Endothelial cell of umbilical vein (primary cell): ENCODE data around the gene SGTA. TPM values are rescaled to one million over a fixed set of nuclear protein-coding genes. Genes with fewer than 3 reads are reported as not detected.

Source experiments
- BruUV-seq: library from RNA; stranded (reverse); fragments of 400-500 nt; replicated peaks from 2 replicates; lab custom pipeline; 2021; lab: Mats Ljungman, UMichigan
- CTCF ChIA-PET: fragments of 300-600, 350-600 bp; sonication (Branson Sonifier 250); formaldehyde crosslinking; loops from one replicate; lab custom pipeline; 2021; ENCODE audit warnings: antibody characterized with exemption, inconsistent platforms; lab: Charles Lee
- POLR2A ChIA-PET: fragments of 300-600, 350-600 bp; sonication (Branson Sonifier 250); formaldehyde crosslinking; loops from one replicate; lab custom pipeline; 2021; ENCODE audit warnings: antibody characterized with exemption, inconsistent platforms; lab: Charles Lee
- DNase-seq: peaks from one replicate; pipeline ENCODE4 v3.0.0-alpha.2; 2011; ENCODE audit warnings: low read depth, low spot score
- FAIRE-seq: peaks from 2 replicates; lab custom pipeline; 2011; peaks lifted over from hg19 to GRCh38; lab: Jason Lieb, UNC
- H2AFZ ChIP-seq: 2 replicates; pipeline ENCODE4 v1.6.0; 2012; ENCODE audit warnings: low read depth, low read length, control low read depth, inconsistent platforms
- H3K27ac ChIP-seq: 2 replicates; pipeline ENCODE4 v1.5.1; 2011; ENCODE audit warnings: low read depth, mild to moderate bottlenecking, control low read depth, low read length, moderate library complexity; ENCODE audit not compliant: insufficient read depth
- H3K27me3 ChIP-seq, 2 experiments: 2 replicates each; pipeline versions ENCODE4 v1.6.0 to v1.6.1; 2011; ENCODE audit warnings: low read length in 2 of 2, mixed read lengths in 1 of 2; ENCODE audit not compliant: control insufficient read depth in 2 of 2, insufficient read depth in 2 of 2
- H3K36me3 ChIP-seq, 2 experiments: 2 replicates in 1 of 2; 3 replicates in 1 of 2; pipeline ENCODE4 v1.5.1; 2011; ENCODE audit warnings: low read length in 2 of 2, mild to moderate bottlenecking in 1 of 2, moderate library complexity in 1 of 2; ENCODE audit not compliant: control insufficient read depth in 2 of 2, insufficient read depth in 2 of 2; ENCODE audit errors: extremely low read depth in 1 of 2
- H3K4me1 ChIP-seq: 3 replicates; pipeline ENCODE4 v1.5.1; 2011; ENCODE audit warnings: mild to moderate bottlenecking, low read length; ENCODE audit not compliant: control insufficient read depth, insufficient read depth; ENCODE audit errors: extremely low read depth
- H3K4me2 ChIP-seq: 2 replicates; pipeline ENCODE4 v1.6.1; 2011; ENCODE audit warnings: low read length, control low read depth, mixed read lengths; ENCODE audit not compliant: insufficient read depth
- H3K4me3 ChIP-seq, 3 experiments: fragments of 200-600 bp in 1 of 3; sonication (generic), shearing (Covaris generic) in 1 of 3; replicated peaks in 1 of 3; 2 replicates each; pipeline ENCODE4 v1.5.1; 2011 to 2016; ENCODE audit warnings: control low read depth in 3 of 3, low read length in 3 of 3, mild to moderate bottlenecking in 2 of 3, inconsistent platforms in 1 of 3, low read depth in 1 of 3, moderate library complexity in 1 of 3; ENCODE audit not compliant: insufficient read depth in 1 of 3
- H3K79me2 ChIP-seq: 2 replicates; pipeline ENCODE4 v1.6.0; 2012; ENCODE audit warnings: low read length, inconsistent platforms; ENCODE audit not compliant: control insufficient read depth, insufficient read depth
- H3K9ac ChIP-seq: replicated peaks from 2 replicates; pipeline ENCODE3; 2011; ENCODE audit warnings: low read length, control low read depth; ENCODE audit not compliant: insufficient read depth; ENCODE audit errors: extremely low read depth
- H3K9me1 ChIP-seq: replicated peaks from 3 replicates; pipeline ENCODE4 v1.6.0; 2011; ENCODE audit warnings: mild to moderate bottlenecking, low read length; ENCODE audit not compliant: control insufficient read depth, insufficient read depth; ENCODE audit errors: extremely low read depth
- H3K9me3 ChIP-seq: replicated peaks from 2 replicates; pipeline ENCODE4 v1.5.1; 2012; ENCODE audit warnings: low read length, inconsistent platforms; ENCODE audit not compliant: control insufficient read depth, insufficient read depth
- H4K20me1 ChIP-seq: replicated peaks from 2 replicates; pipeline ENCODE3; 2011; ENCODE audit warnings: mild to moderate bottlenecking, low read length; ENCODE audit not compliant: control insufficient read depth, insufficient read depth; ENCODE audit errors: extremely low read depth
- EZH2 ChIP-seq: IDR thresholded peaks from 2 replicates; pipeline ENCODE4 v1.6.1; 2012; ENCODE audit warnings: borderline replicate concordance, low read depth, mild to moderate bottlenecking, moderate library complexity, low read length, inconsistent platforms; ENCODE audit not compliant: severe bottlenecking
- GATA2 ChIP-seq: IDR thresholded peaks from 2 replicates; pipeline ENCODE4 v1.7.0; 2011; ENCODE audit warnings: low read depth, mild to moderate bottlenecking, moderate library complexity, mixed read lengths, low read length; ENCODE audit not compliant: insufficient read length, insufficient read depth
- JUN ChIP-seq: IDR thresholded peaks from 2 replicates; pipeline ENCODE4 v1.6.1; 2011; ENCODE audit warnings: borderline replicate concordance, low read depth; ENCODE audit not compliant: insufficient read length, insufficient read depth
- POLR2A ChIP-seq: IDR thresholded peaks from 2 replicates; pipeline ENCODE4 v1.6.1; 2012; ENCODE audit warnings: low read depth, mild to moderate bottlenecking, control low read depth, low read length
- POLR2AphosphoS5 ChIP-seq: IDR thresholded peaks from 2 replicates; pipeline ENCODE4 v1.6.1; 2012; ENCODE audit warnings: low read depth, mild to moderate bottlenecking, control low read depth, low read length, moderate library complexity; ENCODE audit not compliant: insufficient read depth
- dilution Hi-C: fragments of 300-500 bp; cut with MboI; formaldehyde crosslinking; loops from one replicate; pipeline ENCODE4 v1.15.0; 2019; ENCODE audit warnings: low sequenced_read_pairs; ENCODE audit not compliant: extremely low pct_ligation_motif_present
- intact Hi-C: fragments of 100-400 bp; cut with micrococcal nuclease; formaldehyde crosslinking; loops from one replicate; pipeline ENCODE4 v1.10.0; 2022
- polyA plus RNA-seq, 4 experiments: library from polyadenylated mRNA; depleted of rRNA in 3 of 4; stranded (reverse) in 3 of 4; unstranded in 1 of 4; fragments of >200 nt; gene quantifications; 2 replicates each; pipeline versions ENCODE4 v1.2.1 to v1.2.3, GENCODE V29; 2011 to 2012; ENCODE audit warnings: missing spikeins in 1 of 4
- total RNA-seq: library from RNA; stranded (reverse); gene quantifications from 2 replicates; pipeline ENCODE4 v1.2.3, GENCODE V29; 2021
- TF ChIP-seq, protein P1 (sequence below), 2 donors: IDR thresholded peaks; 1 replicate in 1 of 2; 2 replicates in 1 of 2; pipeline ENCODE4 v1.5.1; 2011; ENCODE audit warnings: low read length in 2 of 2, mild to moderate bottlenecking in 2 of 2, moderate library complexity in 2 of 2, control low read depth in 1 of 2, inconsistent platforms in 1 of 2, low read depth in 1 of 2; ENCODE audit not compliant: insufficient read depth in 1 of 2; ENCODE audit errors: extremely low read depth in 1 of 2
- TF ChIP-seq, protein P2 (sequence below): IDR thresholded peaks from 2 replicates; pipeline ENCODE4 v1.6.1; 2011; ENCODE audit not compliant: insufficient read depth, insufficient read length

SGTA gene
- total and polyA plus RNA-seq, 2 donors (not counting 3 experiments of a cell fraction or from before 2014, with no cell fraction given): 76.5 to 119 TPM

DNA sequence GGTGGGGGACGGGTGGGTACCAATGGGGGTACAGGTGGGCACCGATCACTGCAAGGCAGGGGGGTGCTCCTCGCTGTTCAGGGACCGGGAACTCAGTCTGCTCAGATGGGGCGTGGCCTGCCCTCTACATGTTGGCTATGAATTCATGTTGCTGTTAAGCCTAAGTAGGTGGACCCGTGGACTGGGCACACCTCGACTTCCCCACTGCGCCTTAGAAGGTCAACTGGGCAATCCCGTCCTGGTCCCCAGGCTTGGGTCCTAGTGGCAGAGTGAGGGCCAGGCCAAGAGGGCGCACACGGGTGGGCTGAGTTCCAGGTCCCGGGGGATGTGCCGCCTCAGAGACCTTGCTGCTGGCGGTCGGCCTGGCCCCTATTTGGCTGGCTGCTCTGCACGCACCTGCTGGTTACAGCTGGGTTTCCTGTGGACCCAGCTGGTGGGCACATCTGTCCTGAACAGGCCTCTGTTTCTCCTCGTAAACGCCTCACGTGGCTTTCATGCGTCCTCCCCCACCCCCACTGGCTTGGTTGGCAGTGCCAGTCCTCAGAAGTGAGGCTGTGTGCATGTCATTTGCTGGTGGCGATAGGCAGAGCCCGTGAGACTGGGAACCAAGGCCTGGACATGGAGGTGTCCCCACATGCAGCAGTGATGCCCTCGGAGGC is 23.0 kb upstream of the SGTA start:
- intact Hi-C loops: no loop called here
- DNase-seq (no peak), FAIRE-seq (no peak)
- H3K9me1 ChIP-seq: no peaks in the 10 kb centered on the region
- TF ChIP-seq POLR2A (no peak), POLR2AphosphoS5 (no peak), JUN (no peak), GATA2 (no peak), EZH2 (no peak)
- TF ChIP-seq, protein P1, sequence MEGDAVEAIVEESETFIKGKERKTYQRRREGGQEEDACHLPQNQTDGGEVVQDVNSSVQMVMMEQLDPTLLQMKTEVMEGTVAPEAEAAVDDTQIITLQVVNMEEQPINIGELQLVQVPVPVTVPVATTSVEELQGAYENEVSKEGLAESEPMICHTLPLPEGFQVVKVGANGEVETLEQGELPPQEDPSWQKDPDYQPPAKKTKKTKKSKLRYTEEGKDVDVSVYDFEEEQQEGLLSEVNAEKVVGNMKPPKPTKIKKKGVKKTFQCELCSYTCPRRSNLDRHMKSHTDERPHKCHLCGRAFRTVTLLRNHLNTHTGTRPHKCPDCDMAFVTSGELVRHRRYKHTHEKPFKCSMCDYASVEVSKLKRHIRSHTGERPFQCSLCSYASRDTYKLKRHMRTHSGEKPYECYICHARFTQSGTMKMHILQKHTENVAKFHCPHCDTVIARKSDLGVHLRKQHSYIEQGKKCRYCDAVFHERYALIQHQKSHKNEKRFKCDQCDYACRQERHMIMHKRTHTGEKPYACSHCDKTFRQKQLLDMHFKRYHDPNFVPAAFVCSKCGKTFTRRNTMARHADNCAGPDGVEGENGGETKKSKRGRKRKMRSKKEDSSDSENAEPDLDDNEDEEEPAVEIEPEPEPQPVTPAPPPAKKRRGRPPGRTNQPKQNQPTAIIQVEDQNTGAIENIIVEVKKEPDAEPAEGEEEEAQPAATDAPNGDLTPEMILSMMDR (IDR thresholded peaks at IDR 0.05; ENCODE audit: extremely low read depth in 1 of 2, insufficient read depth in 1 of 2, low read depth in 1 of 2, low read length in 2 of 2): no peak
- TF ChIP-seq, protein P2, sequence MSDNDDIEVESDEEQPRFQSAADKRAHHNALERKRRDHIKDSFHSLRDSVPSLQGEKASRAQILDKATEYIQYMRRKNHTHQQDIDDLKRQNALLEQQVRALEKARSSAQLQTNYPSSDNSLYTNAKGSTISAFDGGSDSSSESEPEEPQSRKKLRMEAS: no peak
- no peaks in the 10 kb centered on the region for H3K4me1 ChIP-seq
- no peaks in the 10 kb centered on the region for H3K9me3 ChIP-seq
- no peaks in the 10 kb centered on the region for H3K27me3 ChIP-seq
- H3K4me3 ChIP-seq: no peak overlapping the region
- no peak overlapping the region for H3K4me2 ChIP-seq
- H3K36me3 ChIP-seq: peaks cover 5 to 24% of the 10 kb centered on the region in 2 experiments
- no peak overlapping the region for H3K27ac ChIP-seq
- peaks cover 3% of the 10 kb centered on the region for H3K79me2 ChIP-seq
- no peak overlapping the region for H3K9ac ChIP-seq
- POLR2A ChIA-PET: no interaction called here
- CTCF ChIA-PET: no interaction called here
- BruUV-seq: no TSS peak
- dilution Hi-C loops: no loop called here
- H4K20me1 ChIP-seq: no peaks in the 10 kb centered on the region
- H2AFZ ChIP-seq: no peak overlapping the region
